Activated T-cell treated with anti-CD3 and anti-CD28 coated beads, Interleukin-2, amount 50 U/mL, for 72 hours (primary cell): ENCODE results near the gene BORCS8. TPM values are rescaled to one million over a fixed set of nuclear protein-coding genes. Genes with fewer than 3 reads are reported as not detected.

Experiments used
- ATAC-seq, 2 donors: fragments of 150-1000 bp; cut with Tn5 transposase; replicated peaks in 1 of 2; 2 replicates each; pipeline ENCODE4 v1.10.0; 2021; ENCODE audit warnings: moderate library complexity in 2 of 2, mild to moderate bottlenecking in 1 of 2
- DNase-seq, 2 donors: peaks; one replicate each; pipeline ENCODE4 v3.0.0; 2021 to 2022; ENCODE audit warnings: mixed read lengths in 1 of 2
- H3K27ac Mint-ChIP-seq: one replicate; pipeline ENCODE4 v1.8.0; 2022; ENCODE audit warnings: mild to moderate bottlenecking, moderate library complexity, mixed read lengths
- H3K27me3 Mint-ChIP-seq: one replicate; pipeline ENCODE4 v1.8.0; 2022; ENCODE audit warnings: low read depth, mixed read lengths
- H3K36me3 Mint-ChIP-seq, 2 donors: one replicate each; pipeline ENCODE4 v1.8.0; 2022; ENCODE audit warnings: mixed read lengths in 2 of 2, mild to moderate bottlenecking in 1 of 2; ENCODE audit not compliant: insufficient read depth in 2 of 2
- H3K4me1 Mint-ChIP-seq: one replicate; pipeline ENCODE4 v1.8.0; 2022; ENCODE audit warnings: low read depth, mixed read lengths
- H3K4me3 Mint-ChIP-seq, 2 donors: one replicate each; pipeline ENCODE4 v1.8.0; 2022; ENCODE audit warnings: mild to moderate bottlenecking in 2 of 2, mixed read lengths in 2 of 2, moderate library complexity in 2 of 2
- H3K9me3 Mint-ChIP-seq, 2 donors: one replicate each; pipeline ENCODE4 v1.8.0; 2022; ENCODE audit warnings: mixed read lengths in 2 of 2
- total RNA-seq, 2 donors: library from RNA; stranded (reverse); gene quantifications; one replicate each; pipeline ENCODE4 v1.2.3, GENCODE V29; 2022

The BORCS8 gene
- total RNA-seq, 2 donors from 2014 or later, result 10.7 to 16.2 TPM

GRCh38 chr19:19169236-19170052 lies 22.5 kb downstream of the BORCS8 start:
- no peak for DNase-seq
- peaks cover 13% of the 10 kb centered on the region for H3K4me1 Mint-ChIP-seq
- H3K9me3 Mint-ChIP-seq, result no peaks in the 10 kb centered on the region
- no peak overlapping the region for H3K27ac Mint-ChIP-seq
- no peaks in the 10 kb centered on the region for H3K36me3 Mint-ChIP-seq
- no peak for ATAC-seq
- H3K4me3 Mint-ChIP-seq, result peak overlapping the region; percentile 57 to 64
- no peaks in the 10 kb centered on the region for H3K27me3 Mint-ChIP-seq

- H3K27ac Mint-ChIP-seq, result no peak overlapping the region
- ATAC-seq, result no peak
- no peaks in the 10 kb centered on the region for H3K36me3 Mint-ChIP-seq
- no peak for DNase-seq
- H3K4me3 Mint-ChIP-seq, result no peak overlapping the region
- no peaks in the 10 kb centered on the region for H3K27me3 Mint-ChIP-seq
- no peaks in the 10 kb centered on the region for H3K9me3 Mint-ChIP-seq
- H3K4me1 Mint-ChIP-seq, result peaks cover 13% of the 10 kb centered on the region
Measured at GRCh38 chr19:19167612-19168011, 24.3 kb downstream of the BORCS8 start.

DNA sequence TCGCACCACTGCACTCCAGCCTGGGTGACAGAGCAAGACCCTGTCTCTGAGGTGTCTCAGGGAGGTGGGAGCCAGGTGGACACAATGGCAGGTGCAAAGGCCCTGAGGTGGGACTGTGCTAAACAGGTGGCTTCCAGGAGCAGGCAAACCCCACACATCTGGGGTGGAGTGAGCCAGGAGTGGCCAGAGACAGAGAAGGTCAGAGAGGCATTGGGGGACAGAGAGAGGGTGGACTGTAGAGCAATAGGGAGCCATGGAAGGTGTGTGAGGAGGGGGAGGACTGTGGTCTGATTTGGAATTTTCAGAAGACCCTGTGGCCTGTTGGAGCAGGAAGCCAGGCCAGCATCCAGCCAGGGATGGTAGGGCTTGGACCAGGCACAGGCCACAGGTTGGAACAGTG lies 26.6 kb downstream of the BORCS8 start:
- H3K36me3 Mint-ChIP-seq, result no peaks in the 10 kb centered on the region
- H3K27me3 Mint-ChIP-seq, result no peaks in the 10 kb centered on the region
- no peak overlapping the region for H3K4me3 Mint-ChIP-seq
- no peaks in the 10 kb centered on the region for H3K9me3 Mint-ChIP-seq
- ATAC-seq, result no peak
- DNase-seq, result no peak
- H3K27ac Mint-ChIP-seq, result no peak overlapping the region
- H3K4me1 Mint-ChIP-seq, result peaks cover under 1% of the 10 kb centered on the region

DNA sequence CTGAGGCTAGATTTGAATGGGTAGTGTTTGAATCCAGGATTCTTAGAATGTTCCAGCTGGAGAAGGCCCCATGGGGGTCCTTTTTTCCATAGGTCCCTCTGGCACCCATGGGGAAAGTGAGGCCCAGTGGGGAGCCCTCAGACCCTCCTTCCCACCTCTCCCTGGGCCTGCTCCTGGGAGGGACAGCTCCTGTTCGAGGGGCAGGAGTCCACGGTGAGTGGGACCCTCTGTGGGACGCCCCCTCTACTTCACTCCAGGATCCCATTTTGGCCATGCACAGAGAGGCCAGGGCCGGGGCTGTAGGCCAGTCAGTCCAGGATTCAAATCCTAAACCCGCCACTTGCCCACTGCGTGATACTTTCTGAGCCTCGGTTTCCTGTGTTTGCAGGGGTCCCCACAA lies 29.5 kb downstream of the BORCS8 start:
- ATAC-seq (no peak), DNase-seq (no peak)
- Mint-ChIP-seq H3K27ac (no peak overlapping the region), H3K9me3 (no peaks in the 10 kb centered on the region), H3K4me3 (no peak overlapping the region), H3K27me3 (no peaks in the 10 kb centered on the region), H3K4me1 (no peaks in the 10 kb centered on the region), H3K36me3 (no peaks in the 10 kb centered on the region)

- Mint-ChIP-seq H3K4me1 (no peaks in the 10 kb centered on the region), H3K27me3 (no peaks in the 10 kb centered on the region), H3K9me3 (no peaks in the 10 kb centered on the region), H3K27ac (no peak overlapping the region), H3K4me3 (no peak overlapping the region), H3K36me3 (peaks cover 0 to 3% of the 10 kb centered on the region in 2 donors)
- ATAC-seq, result peak in 1 of 2 donors; percentile 13
- no peak for DNase-seq
Measured at GRCh38 chr19:19160461-19161035, 31.4 kb downstream of the BORCS8 start.

DNA sequence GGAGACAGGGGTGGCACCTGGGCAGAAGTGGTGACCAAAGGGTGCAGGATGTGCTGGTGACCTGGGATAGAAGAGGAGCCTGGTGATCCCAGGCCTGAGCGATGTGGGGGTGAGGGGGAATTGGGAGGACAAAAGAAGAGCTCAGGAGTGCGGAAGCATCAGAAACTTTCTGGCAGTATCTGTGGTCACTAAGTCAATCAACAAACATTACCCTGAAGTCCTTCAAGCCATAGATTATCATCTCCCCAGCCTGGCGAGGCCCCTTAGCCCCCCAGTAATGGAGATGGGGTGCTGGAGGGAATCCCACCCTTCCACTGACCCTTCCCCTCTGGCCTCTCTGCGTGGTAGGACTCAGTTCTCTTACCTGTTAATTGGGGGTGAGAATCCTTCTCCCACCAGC lies 32.4 kb downstream of the BORCS8 start:
- peaks cover 0 to 3% of the 10 kb centered on the region in 2 donors for H3K36me3 Mint-ChIP-seq
- DNase-seq (no peak), ATAC-seq (no peak)
- H3K9me3 Mint-ChIP-seq, result no peaks in the 10 kb centered on the region
- no peak overlapping the region for H3K4me3 Mint-ChIP-seq
- H3K27ac Mint-ChIP-seq, result no peak overlapping the region
- no peaks in the 10 kb centered on the region for H3K4me1 Mint-ChIP-seq
- no peaks in the 10 kb centered on the region for H3K27me3 Mint-ChIP-seq

GRCh38 chr19:19157808-19158207 lies 34.1 kb downstream of the BORCS8 start:
- Mint-ChIP-seq H3K27ac (no peak overlapping the region), H3K4me1 (no peaks in the 10 kb centered on the region), H3K4me3 (no peak overlapping the region), H3K27me3 (no peaks in the 10 kb centered on the region), H3K36me3 (peaks cover 0 to 3% of the 10 kb centered on the region in 2 donors), H3K9me3 (no peaks in the 10 kb centered on the region)
- ATAC-seq (no peak), DNase-seq (no peak)

GRCh38 chr19:19155495-19156219 lies 36.3 kb downstream of the BORCS8 start:
- Mint-ChIP-seq H3K4me1 (no peaks in the 10 kb centered on the region), H3K36me3 (peaks cover 0 to 3% of the 10 kb centered on the region in 2 donors), H3K9me3 (no peaks in the 10 kb centered on the region), H3K4me3 (no peak overlapping the region), H3K27ac (no peak overlapping the region), H3K27me3 (no peaks in the 10 kb centered on the region)
- DNase-seq (no peak), ATAC-seq (no peak)

- DNase-seq (no peak), ATAC-seq (no peak)
- Mint-ChIP-seq H3K4me1 (no peaks in the 10 kb centered on the region), H3K4me3 (no peak overlapping the region), H3K27me3 (no peaks in the 10 kb centered on the region), H3K36me3 (peaks cover 0 to 3% of the 10 kb centered on the region in 2 donors), H3K27ac (no peak overlapping the region), H3K9me3 (no peaks in the 10 kb centered on the region)
Measured at GRCh38 chr19:19154768-19155494, 37.0 kb downstream of the BORCS8 start.

GRCh38 chr19:19152668-19153384 lies 39.1 kb downstream of the BORCS8 start:
- Mint-ChIP-seq H3K27ac (no peak overlapping the region), H3K4me3 (no peak overlapping the region), H3K9me3 (no peaks in the 10 kb centered on the region), H3K36me3 (peaks cover 0 to 3% of the 10 kb centered on the region in 2 donors), H3K4me1 (no peaks in the 10 kb centered on the region), H3K27me3 (no peaks in the 10 kb centered on the region)
- no peak for DNase-seq
- no peak for ATAC-seq

DNA sequence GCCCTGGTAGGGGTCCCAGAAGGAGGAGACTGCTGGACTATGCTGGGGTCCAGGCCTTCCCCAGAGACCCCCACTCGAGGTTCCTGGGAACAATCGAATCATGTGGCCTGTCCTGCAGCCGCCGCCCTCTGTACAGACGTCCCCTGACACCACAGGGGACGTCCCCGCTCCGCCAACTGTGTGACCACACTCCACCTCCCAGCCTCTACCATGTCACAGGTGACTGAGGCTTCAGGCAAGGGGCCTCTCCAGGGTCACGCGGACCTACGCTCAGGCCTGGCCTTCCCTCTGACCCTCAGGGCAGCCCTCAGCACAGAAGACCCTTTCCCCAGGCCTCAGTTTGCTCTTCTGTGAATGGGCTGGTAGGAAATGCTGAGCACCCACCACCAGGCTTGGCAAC lies 40.5 kb downstream of the BORCS8 start:
- no peaks in the 10 kb centered on the region for H3K27me3 Mint-ChIP-seq
- ATAC-seq, result no peak
- no peaks in the 10 kb centered on the region for H3K4me1 Mint-ChIP-seq
- no peak overlapping the region for H3K27ac Mint-ChIP-seq
- H3K36me3 Mint-ChIP-seq, result peaks cover 0 to 3% of the 10 kb centered on the region in 2 donors
- no peak overlapping the region for H3K4me3 Mint-ChIP-seq
- no peak for DNase-seq
- H3K9me3 Mint-ChIP-seq, result no peaks in the 10 kb centered on the region

GRCh38 chr19:19149435-19149834 lies 42.5 kb downstream of the BORCS8 start:
- no peak for ATAC-seq
- no peaks in the 10 kb centered on the region for H3K9me3 Mint-ChIP-seq
- no peak overlapping the region for H3K27ac Mint-ChIP-seq
- H3K27me3 Mint-ChIP-seq, result no peaks in the 10 kb centered on the region
- DNase-seq, result no peak
- H3K4me1 Mint-ChIP-seq, result no peaks in the 10 kb centered on the region
- no peaks in the 10 kb centered on the region for H3K36me3 Mint-ChIP-seq
- H3K4me3 Mint-ChIP-seq, result no peak overlapping the region
